ENCODE data around the gene SMAD3.

- TF ChIP-seq CTCF (IDR thresholded peaks at IDR 0.05) (no peak), POLR2AphosphoS5 (IDR thresholded peaks at IDR 0.05) (no peak), POLR2A (IDR thresholded peaks at IDR 0.05; ENCODE audit: low read depth) (no peak), EP300 (IDR thresholded peaks at IDR 0.05) (no peak)
These were observed 15.6 kb downstream of the SMAD3 start for GRCh38 chr15:67080900-67081431.

Data from esophagus muscularis mucosa (tissue), 4 donors.